GM12874 (cell line): Measurements from ENCODE around the gene ELP6.

Experiments used
- TF ChIP-seq, protein P1 (sequence below): IDR thresholded peaks from 2 replicates; pipeline ENCODE4 v1.5.1; 2011; ENCODE audit warnings: low read depth, mild to moderate bottlenecking, control low read depth, low read length, moderate library complexity; ENCODE audit not compliant: insufficient read depth

ELP6 gene

DNA sequence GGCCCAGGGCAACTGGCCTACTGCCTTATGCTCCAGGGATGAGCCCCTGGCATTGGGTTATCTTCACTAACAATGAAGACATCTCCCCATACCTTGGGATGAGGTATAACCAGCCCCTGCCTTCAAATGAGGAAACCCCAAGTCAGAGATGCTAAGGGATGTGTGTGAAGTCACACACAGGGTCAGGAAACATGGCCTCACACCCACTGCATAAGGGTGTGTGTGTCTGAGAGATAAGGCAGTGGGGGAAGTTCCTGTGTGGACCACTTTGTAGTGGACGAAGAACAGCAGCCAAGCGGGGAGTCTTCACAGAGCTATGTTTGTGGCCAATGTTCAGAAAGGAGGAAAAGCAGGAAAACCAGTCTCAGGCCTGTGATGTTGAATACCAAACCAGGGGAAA, 10.5 kb downstream of the ELP6 start:
- TF ChIP-seq, protein P1, sequence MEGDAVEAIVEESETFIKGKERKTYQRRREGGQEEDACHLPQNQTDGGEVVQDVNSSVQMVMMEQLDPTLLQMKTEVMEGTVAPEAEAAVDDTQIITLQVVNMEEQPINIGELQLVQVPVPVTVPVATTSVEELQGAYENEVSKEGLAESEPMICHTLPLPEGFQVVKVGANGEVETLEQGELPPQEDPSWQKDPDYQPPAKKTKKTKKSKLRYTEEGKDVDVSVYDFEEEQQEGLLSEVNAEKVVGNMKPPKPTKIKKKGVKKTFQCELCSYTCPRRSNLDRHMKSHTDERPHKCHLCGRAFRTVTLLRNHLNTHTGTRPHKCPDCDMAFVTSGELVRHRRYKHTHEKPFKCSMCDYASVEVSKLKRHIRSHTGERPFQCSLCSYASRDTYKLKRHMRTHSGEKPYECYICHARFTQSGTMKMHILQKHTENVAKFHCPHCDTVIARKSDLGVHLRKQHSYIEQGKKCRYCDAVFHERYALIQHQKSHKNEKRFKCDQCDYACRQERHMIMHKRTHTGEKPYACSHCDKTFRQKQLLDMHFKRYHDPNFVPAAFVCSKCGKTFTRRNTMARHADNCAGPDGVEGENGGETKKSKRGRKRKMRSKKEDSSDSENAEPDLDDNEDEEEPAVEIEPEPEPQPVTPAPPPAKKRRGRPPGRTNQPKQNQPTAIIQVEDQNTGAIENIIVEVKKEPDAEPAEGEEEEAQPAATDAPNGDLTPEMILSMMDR, result no peak

GRCh38 chr3:47496892-47497291, 16.6 kb downstream of the ELP6 start:
- TF ChIP-seq, protein P1, result no peak

GRCh38 chr3:47495886-47496285, 17.6 kb downstream of the ELP6 start:
- TF ChIP-seq, protein P1, result no peak

DNA sequence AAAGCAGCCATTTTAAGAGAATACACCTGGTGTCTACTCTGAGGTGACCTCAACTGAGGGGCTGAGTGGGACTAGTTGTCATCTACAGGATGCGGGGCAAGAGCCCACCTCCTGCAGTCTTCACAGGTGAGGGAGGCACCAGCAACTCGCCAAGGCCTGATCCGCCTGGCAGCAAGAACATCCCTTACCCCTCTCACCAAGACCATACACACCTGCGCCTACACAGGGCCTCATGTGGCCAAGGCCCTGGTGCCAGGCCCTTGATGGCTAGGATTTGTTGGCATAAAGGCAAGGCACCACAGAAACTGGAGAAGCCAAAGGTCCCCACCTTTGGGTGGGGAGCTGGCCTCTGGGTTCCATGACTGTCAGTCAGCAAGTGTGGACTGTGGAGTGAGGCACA, 18.4 kb downstream of the ELP6 start:
- TF ChIP-seq, protein P1, result no peak

- TF ChIP-seq, protein P1, result no peak
Measured at GRCh38 chr3:47491777-47492176, 21.7 kb downstream of the ELP6 start.

GRCh38 chr3:47491186-47491585, 22.3 kb downstream of the ELP6 start:
- TF ChIP-seq, protein P1, result no peak

DNA sequence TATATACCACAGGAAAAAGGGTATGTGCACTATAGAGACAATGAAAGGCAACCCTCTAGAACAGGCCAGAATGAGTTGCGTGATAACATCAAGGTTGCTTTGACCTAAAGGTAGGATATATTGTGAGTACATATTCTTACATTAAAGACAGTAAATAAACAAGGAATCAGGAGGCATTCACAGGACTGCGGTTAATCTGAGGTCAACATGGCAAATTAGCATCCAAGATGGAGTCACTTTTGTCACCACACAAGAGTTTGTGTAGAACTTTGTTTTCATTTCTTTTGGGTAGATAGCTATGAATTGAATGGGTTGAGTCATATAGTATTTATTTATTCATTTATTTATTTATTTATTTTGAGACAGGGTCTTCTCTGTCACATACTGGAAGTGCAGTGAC, 26.2 kb downstream of the ELP6 start:
- TF ChIP-seq, protein P1, result no peak

- TF ChIP-seq, protein P1, result no peak
Measured at GRCh38 chr3:47485812-47486211, 27.7 kb downstream of the ELP6 start.
